K562 (cell line): Measurements from ENCODE around the gene FOS. TPM values are rescaled to one million over a fixed set of nuclear protein-coding genes. Genes with fewer than 3 reads are reported as not detected.

Experiments used
- DDX20 ChIP-seq: fragments of 450-650 bp; IDR thresholded peaks from 2 replicates; pipeline ENCODE4 v1.6.1; 2016; ENCODE audit warnings: missing genetic modification characterization, low read depth, mild to moderate bottlenecking, missing compliant biosample characterization, moderate library complexity
- DPF2 ChIP-seq: fragments of 450-650 bp; IDR thresholded peaks from 2 replicates; pipeline ENCODE4 v1.6.1; 2016
- HDAC6 ChIP-seq: IDR thresholded peaks from 2 replicates; pipeline ENCODE4 v1.6.1; 2012; ENCODE audit warnings: low read depth, mild to moderate bottlenecking, control low read depth, inconsistent platforms, low read length, moderate library complexity
- HIVEP1 ChIP-seq: fragments of 250-450 bp; sonication (Bioruptor Pico); IDR thresholded peaks from 2 replicates; pipeline ENCODE4 v1.4.0; 2020; ENCODE audit warnings: mild to moderate bottlenecking
- HSF4 ChIP-seq: fragments of 250-450 bp; sonication (Bioruptor Pico); IDR thresholded peaks from 2 replicates; pipeline ENCODE4 v2.1.2; 2022; ENCODE audit warnings: mild to moderate bottlenecking, moderate library complexity, borderline replicate concordance
- MTA1 ChIP-seq: fragments of 450-650 bp; IDR thresholded peaks from 2 replicates; pipeline ENCODE4 v1.6.1; 2017; ENCODE audit warnings: borderline replicate concordance
- PYGO2 ChIP-seq: fragments of 450-650 bp; IDR thresholded peaks from 2 replicates; pipeline ENCODE4 v1.6.1; 2016; ENCODE audit warnings: mild to moderate bottlenecking, missing genetic modification characterization, moderate library complexity, missing compliant biosample characterization
- RBM25 ChIP-seq: fragments of 200-400 bp; formaldehyde crosslinking; IDR thresholded peaks from 2 replicates; pipeline ENCODE4 v1.6.1; 2018; ENCODE audit warnings: low read length, low read depth, moderate library complexity; ENCODE audit not compliant: severe bottlenecking
- RFX7 ChIP-seq: fragments of 250-450 bp; sonication (Bioruptor Pico); IDR thresholded peaks from 2 replicates; pipeline ENCODE4 v1.5.1; 2021; ENCODE audit warnings: mild to moderate bottlenecking
- SETDB1 ChIP-seq: IDR thresholded peaks from one replicate; pipeline ENCODE4 v1.6.1; 2012; ENCODE audit warnings: low read length, control low read depth, inconsistent platforms
- SRSF1 ChIP-seq: fragments of 200-400 bp; formaldehyde crosslinking; IDR thresholded peaks from 2 replicates; pipeline ENCODE4 v1.6.1; 2017; ENCODE audit warnings: mild to moderate bottlenecking, low read depth, low read length, moderate library complexity
- ZFP1 ChIP-seq: fragments of 450-650 bp; formaldehyde crosslinking; IDR thresholded peaks from 2 replicates; pipeline ENCODE4 v1.4.0; 2020; ENCODE audit warnings: mild to moderate bottlenecking, mixed read lengths
- ZNF431 ChIP-seq: sonication (generic); formaldehyde crosslinking; IDR thresholded peaks from 2 replicates; pipeline ENCODE4 v1.8.0; 2022; ENCODE audit warnings: mild to moderate bottlenecking, missing genetic modification reagents
- ZNF77 ChIP-seq: fragments of 250-450 bp; sonication (Bioruptor Pico); IDR thresholded peaks from 2 replicates; pipeline ENCODE4 v1.5.0; 2020
- polyA plus RNA-seq, 8 experiments: library from polyadenylated mRNA; depleted of rRNA in 4 of 8; stranded (reverse) in 5 of 8; unstranded in 3 of 8; fragments of >200 nt; fragmentation: Nextera tagmentation in 2 of 8; fragmentation: Illumina TruSeq in 1 of 8; extraction: Ambion mirVana in 2 of 8; extraction: Trizol in 1 of 8; gene quantifications; 2 replicates each; pipeline versions ENCODE4 v1.2.1 to v1.2.3, GENCODE V29; 2011 to 2014; ENCODE audit warnings: inconsistent platforms in 1 of 8, missing spikeins in 1 of 8
- total RNA-seq, 7 experiments: library from RNA; depleted of rRNA in 6 of 7; stranded (reverse); fragments of >200 nt in 6 of 7; fragmentation: Illumina TruSeq in 2 of 7; extraction: Trizol in 2 of 7; gene quantifications; 2 replicates each; pipeline versions ENCODE4 v1.2.1 to v1.2.3, GENCODE V29; 2011 to 2021; ENCODE audit warnings: low replicate concordance in 1 of 7
- TF ChIP-seq, protein P1 (sequence below): fragments of 450-650 bp; formaldehyde crosslinking; IDR thresholded peaks from 2 replicates; pipeline ENCODE4 v1.4.0; 2022; ENCODE audit warnings: missing genetic modification characterization
- TF ChIP-seq, protein P2 (sequence below): fragments of 450-650 bp; IDR thresholded peaks from 2 replicates; pipeline ENCODE4 v1.7.1; 2018; ENCODE audit warnings: mild to moderate bottlenecking, low read depth; ENCODE audit not compliant: partially characterized antibody
- TF ChIP-seq, protein P3 (sequence below): fragments of 250-450 bp; sonication (Bioruptor Pico); IDR thresholded peaks from 2 replicates; pipeline ENCODE4 v1.5.0; 2020; ENCODE audit warnings: mild to moderate bottlenecking, borderline replicate concordance
- TF ChIP-seq, protein P4 (sequence below): fragments of 200-800 bp; sonication (Bioruptor generic); IDR thresholded peaks from 2 replicates; pipeline ENCODE4 v1.6.1; 2017; ENCODE audit warnings: missing genetic modification characterization, missing compliant biosample characterization
- TF ChIP-seq, protein P5 (sequence below): IDR thresholded peaks from 3 replicates; pipeline ENCODE4 v1.6.1; 2011; ENCODE audit warnings: borderline replicate concordance, mild to moderate bottlenecking; ENCODE audit not compliant: insufficient read length, insufficient read depth

FOS gene
- total and polyA plus RNA-seq, 9 of the 15 experiments (the other 6 are each of a cell fraction or from before 2014, with no cell fraction given): 0.54 to 13.8 (median 8.9) TPM

DNA sequence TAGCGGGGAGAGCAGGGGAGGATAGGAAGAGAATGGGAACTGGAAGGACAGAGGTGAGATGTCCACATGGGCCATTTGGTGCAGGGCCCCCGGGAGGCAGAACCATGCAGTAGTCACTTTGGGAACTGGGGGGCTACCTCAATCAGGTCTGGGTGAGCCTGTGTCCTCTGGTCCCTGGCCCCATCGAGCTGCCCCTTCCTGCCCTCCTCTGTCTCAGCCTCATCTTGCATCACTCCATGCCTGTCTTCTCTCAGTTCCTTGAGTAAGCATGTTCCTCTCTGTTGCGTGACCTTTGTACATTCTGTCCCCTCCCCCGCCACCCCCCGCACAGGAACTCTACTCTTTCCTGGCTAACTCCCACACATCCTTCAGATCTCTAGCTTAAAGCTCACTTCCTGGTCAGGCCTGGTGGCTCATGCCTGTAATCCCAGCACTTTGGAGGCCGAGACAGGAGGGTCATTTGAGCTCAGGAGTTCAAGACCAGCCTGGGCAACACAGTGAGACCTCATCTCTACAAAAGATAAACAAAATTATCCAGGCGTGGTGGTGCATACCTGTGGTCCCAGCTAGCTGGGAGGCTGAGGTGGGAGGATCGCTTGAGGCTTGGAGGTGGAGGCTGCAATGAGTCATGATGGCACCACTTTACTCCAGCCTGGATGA is 23.2 kb downstream of the FOS start (continued):
- TF ChIP-seq, protein P1, sequence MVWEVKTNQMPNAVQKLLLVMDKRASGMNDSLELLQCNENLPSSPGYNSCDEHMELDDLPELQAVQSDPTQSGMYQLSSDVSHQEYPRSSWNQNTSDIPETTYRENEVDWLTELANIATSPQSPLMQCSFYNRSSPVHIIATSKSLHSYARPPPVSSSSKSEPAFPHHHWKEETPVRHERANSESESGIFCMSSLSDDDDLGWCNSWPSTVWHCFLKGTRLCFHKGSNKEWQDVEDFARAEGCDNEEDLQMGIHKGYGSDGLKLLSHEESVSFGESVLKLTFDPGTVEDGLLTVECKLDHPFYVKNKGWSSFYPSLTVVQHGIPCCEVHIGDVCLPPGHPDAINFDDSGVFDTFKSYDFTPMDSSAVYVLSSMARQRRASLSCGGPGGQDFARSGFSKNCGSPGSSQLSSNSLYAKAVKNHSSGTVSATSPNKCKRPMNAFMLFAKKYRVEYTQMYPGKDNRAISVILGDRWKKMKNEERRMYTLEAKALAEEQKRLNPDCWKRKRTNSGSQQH (CRISPR knock-in tag): no peak
- no peak for TF ChIP-seq HIVEP1 (CRISPR knock-in tag)
- TF ChIP-seq SRSF1: no peak
- no peak for TF ChIP-seq ZNF77
- TF ChIP-seq ZNF431 (CRISPR knock-in tag): no peak
- no peak for TF ChIP-seq DDX20 (tag)
- no peak for TF ChIP-seq HDAC6
- TF ChIP-seq, protein P2, sequence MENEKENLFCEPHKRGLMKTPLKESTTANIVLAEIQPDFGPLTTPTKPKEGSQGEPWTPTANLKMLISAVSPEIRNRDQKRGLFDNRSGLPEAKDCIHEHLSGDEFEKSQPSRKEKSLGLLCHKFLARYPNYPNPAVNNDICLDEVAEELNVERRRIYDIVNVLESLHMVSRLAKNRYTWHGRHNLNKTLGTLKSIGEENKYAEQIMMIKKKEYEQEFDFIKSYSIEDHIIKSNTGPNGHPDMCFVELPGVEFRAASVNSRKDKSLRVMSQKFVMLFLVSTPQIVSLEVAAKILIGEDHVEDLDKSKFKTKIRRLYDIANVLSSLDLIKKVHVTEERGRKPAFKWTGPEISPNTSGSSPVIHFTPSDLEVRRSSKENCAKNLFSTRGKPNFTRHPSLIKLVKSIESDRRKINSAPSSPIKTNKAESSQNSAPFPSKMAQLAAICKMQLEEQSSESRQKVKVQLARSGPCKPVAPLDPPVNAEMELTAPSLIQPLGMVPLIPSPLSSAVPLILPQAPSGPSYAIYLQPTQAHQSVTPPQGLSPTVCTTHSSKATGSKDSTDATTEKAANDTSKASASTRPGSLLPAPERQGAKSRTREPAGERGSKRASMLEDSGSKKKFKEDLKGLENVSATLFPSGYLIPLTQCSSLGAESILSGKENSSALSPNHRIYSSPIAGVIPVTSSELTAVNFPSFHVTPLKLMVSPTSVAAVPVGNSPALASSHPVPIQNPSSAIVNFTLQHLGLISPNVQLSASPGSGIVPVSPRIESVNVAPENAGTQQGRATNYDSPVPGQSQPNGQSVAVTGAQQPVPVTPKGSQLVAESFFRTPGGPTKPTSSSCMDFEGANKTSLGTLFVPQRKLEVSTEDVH: no peak
- TF ChIP-seq, protein P3, sequence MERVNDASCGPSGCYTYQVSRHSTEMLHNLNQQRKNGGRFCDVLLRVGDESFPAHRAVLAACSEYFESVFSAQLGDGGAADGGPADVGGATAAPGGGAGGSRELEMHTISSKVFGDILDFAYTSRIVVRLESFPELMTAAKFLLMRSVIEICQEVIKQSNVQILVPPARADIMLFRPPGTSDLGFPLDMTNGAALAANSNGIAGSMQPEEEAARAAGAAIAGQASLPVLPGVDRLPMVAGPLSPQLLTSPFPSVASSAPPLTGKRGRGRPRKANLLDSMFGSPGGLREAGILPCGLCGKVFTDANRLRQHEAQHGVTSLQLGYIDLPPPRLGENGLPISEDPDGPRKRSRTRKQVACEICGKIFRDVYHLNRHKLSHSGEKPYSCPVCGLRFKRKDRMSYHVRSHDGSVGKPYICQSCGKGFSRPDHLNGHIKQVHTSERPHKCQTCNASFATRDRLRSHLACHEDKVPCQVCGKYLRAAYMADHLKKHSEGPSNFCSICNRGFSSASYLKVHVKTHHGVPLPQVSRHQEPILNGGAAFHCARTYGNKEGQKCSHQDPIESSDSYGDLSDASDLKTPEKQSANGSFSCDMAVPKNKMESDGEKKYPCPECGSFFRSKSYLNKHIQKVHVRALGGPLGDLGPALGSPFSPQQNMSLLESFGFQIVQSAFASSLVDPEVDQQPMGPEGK: no peak
- no peak for TF ChIP-seq SETDB1
- no peak for TF ChIP-seq MTA1
- no peak for TF ChIP-seq RBM25
- no peak for TF ChIP-seq PYGO2 (tag)
- TF ChIP-seq, protein P4, sequence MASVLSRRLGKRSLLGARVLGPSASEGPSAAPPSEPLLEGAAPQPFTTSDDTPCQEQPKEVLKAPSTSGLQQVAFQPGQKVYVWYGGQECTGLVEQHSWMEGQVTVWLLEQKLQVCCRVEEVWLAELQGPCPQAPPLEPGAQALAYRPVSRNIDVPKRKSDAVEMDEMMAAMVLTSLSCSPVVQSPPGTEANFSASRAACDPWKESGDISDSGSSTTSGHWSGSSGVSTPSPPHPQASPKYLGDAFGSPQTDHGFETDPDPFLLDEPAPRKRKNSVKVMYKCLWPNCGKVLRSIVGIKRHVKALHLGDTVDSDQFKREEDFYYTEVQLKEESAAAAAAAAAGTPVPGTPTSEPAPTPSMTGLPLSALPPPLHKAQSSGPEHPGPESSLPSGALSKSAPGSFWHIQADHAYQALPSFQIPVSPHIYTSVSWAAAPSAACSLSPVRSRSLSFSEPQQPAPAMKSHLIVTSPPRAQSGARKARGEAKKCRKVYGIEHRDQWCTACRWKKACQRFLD (CRISPR knock-in tag): no peak
- no peak for TF ChIP-seq RFX7 (CRISPR knock-in tag)
- no peak for TF ChIP-seq HSF4 (CRISPR knock-in tag)
- TF ChIP-seq, protein P5, sequence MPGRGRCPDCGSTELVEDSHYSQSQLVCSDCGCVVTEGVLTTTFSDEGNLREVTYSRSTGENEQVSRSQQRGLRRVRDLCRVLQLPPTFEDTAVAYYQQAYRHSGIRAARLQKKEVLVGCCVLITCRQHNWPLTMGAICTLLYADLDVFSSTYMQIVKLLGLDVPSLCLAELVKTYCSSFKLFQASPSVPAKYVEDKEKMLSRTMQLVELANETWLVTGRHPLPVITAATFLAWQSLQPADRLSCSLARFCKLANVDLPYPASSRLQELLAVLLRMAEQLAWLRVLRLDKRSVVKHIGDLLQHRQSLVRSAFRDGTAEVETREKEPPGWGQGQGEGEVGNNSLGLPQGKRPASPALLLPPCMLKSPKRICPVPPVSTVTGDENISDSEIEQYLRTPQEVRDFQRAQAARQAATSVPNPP: no peak
- TF ChIP-seq DPF2: peak; percentile 72
- TF ChIP-seq ZFP1: no peak
